GM19372 (cell line): ENCODE measurements around the gene LAMTOR1.

ENCODE experiments used
- ATAC-seq: cut with Tn5 transposase; IDR thresholded peaks from one replicate; pipeline ENCODE4 v1.9.1; 2021; ENCODE audit warnings: mild to moderate bottlenecking, low read depth, moderate library complexity; ENCODE audit not compliant: unreplicated experiment

Gene LAMTOR1

GRCh38 chr11:72120930-72121329, 17.8 kb upstream of the LAMTOR1 start:
- no peak for ATAC-seq

DNA sequence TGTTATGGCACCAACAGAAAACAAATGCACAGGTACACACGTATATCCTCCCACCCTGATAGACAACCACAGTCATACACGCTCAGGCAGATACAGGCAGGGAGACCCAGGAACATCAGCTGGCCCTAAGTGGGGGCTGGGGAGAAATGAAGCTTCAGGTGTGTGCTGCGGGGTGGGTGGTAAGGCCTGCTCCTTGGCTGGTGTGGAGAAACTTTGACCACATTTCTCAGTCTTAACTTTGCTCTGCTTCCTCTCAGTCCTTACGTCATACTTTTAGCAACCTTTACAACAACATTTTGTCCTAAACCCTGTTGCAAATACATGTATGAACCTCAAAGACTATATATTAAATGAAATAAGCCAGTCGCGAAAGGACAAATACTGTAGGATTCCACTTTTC, 16.1 kb upstream of the LAMTOR1 start:
- no peak for ATAC-seq

DNA sequence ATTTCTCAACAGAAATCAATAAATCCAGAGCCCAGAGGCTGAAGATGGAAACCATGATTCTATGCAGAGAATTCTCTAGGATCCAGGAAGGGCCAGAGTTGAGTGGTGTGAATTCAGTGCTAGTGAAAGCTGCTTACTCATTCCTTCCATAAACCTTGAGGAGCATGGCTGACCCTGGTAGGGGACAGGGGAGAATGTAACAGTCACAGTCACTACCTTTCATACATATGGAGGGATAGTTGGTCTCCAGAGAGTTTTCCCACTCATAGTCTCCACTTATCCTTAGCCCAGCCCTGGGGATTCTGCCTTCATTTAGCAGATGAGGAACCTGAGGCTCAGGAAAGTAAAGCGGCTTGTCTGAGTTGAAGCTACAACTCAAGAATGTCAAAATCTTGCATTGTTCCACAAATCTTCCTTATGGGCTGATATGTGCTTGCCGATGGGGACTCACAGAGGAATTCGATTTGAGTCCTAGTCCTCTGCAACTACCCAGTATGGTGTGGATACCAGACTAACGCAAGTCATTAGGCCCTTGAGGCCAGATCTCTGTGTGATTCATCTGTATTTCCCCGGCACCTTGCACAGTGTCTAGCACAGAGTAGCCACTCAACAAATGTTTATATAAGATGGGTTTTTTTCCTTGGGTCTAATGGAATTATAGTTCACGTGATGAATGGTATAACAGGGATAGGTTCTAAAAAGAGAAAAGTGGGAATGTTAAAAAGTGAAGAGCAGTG, 13.1 kb upstream of the LAMTOR1 start:
- no peak for ATAC-seq

GRCh38 chr11:72114570-72114969, 11.5 kb upstream of the LAMTOR1 start:
- no peak for ATAC-seq

DNA sequence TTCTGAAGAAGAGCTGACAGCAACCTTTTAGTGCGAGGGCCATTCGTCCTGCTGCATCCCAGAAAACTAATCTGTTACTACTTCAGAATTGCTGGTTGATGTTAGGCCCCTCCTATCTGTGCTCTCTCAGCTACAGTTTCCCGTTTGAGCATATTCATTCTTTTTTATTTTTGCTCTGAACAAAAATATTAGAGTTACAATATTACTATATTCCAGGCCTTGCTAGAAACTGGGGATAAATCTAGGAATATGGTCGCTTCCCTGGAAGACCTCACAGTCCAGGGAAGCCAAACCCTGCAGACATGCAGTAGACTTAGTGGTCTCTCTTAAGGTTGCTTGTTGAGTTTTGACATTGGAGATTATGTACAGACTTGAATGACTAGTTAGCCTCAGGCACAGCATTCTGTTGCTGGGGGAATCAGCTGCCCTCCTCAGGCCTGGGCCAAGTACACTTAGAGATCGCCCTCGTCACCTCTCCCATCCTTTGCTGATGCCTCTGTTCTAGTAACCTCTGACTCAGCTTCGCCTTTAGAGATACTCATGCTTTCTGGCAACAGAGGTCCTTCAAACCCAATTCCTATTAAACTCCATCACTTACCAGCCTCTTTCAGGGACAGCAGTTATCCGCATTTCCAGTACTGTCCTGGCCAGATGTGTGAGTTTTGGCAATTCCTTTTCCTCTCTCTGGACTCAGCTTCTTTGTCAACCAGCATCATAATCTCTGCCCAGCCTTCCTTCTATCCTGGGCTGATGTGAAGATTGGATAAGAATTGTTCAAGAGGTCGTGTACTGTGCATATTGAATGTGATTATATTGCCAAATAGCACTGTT, 10.1 kb upstream of the LAMTOR1 start:
- no peak for ATAC-seq

DNA sequence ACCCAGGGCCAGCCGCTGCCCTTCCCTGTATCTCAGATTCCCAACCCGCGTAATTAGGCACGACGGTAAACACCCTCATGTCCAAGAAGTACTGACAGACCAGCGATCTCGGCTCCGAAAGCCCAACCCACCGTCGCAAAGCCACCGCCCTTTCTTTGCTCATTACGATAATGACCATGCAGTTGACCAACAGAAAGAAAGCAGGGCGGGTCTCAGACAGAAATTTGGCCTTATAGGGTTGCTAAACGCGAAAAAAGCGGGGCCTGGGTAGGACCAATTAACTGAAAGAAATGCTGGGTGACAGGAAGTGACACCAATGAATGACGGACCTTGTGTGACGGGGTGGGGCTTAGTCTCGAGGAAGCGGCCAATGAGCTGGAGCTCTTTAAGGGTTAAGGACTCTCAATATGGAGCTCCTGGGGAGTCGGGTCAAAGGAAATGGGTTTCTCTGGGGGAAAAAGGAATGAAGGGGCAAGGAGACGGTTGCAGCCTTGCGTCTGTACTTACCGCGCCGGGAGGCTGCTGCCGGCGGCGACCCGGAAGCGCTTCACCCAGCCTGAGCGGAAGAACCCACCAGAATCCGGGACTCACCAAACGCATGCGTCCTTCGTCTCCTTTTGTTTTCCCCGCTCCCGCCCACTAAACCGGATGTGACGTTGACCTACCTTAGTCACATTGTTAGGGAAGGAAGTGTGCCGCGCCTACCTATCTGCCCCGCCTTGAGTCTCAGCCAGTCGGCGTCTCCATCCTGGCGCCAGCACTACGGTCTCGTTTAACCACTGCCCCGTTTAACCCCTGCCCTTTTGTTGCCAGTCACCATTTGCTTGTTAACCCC, 9.3 kb upstream of the LAMTOR1 start, which contains the start of gene ANAPC15:
TSS of gene ANAPC15 (minus strand) at position 553 of the 835 bp plus-strand sequence. CDS start 1,419 bp downstream, outside the sequence.
- ATAC-seq: peak; percentile 92

- peak; percentile 1 for ATAC-seq
These were observed 8.4 kb upstream of the LAMTOR1 start for GRCh38 chr11:72111300-72112142.

- ATAC-seq: no peak
These were observed 2.8 kb upstream of the LAMTOR1 start, which contains the start of gene TOMT for GRCh38 chr11:72105888-72106287. Gene TOMT (plus strand): TSS chr11:72105924. CDS start chr11:72105952, 28 bp downstream.

DNA sequence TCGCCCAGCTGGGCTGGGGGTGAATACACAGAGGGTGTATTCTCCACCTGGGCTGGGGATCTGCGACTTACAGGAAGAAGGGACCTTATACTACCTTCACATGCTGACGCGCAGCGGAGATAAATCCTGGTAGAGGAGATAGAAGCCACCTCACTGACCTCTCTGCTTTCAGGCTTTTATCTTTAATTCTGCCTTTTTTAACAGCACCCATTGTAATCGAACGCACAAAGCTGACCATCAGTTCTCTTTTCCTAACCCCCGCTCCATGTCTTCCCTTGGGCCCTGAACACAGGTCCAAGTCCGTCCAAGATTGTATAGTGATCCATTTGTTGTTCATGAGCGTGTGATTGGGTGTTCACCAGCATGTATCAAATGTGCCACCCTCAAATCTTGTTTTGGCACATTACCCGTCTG, 664 bp upstream of the LAMTOR1 start:
- ATAC-seq: no peak

DNA sequence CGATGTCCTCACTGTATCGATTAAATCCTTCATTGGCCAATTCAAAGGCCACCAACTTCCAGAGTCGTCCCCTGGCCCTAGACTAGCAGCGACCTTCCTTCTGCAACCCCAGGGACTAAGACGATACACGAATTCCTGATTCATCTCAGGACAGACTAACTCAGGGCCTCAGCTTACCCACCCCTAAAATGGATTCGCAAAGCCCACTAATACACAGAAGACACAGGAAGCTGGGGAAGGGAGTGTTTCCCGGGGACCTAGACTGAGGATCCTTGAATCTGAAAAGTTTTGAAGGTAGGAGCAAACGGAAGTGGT, 509 bp downstream of the LAMTOR1 start:
- no peak for ATAC-seq

DNA sequence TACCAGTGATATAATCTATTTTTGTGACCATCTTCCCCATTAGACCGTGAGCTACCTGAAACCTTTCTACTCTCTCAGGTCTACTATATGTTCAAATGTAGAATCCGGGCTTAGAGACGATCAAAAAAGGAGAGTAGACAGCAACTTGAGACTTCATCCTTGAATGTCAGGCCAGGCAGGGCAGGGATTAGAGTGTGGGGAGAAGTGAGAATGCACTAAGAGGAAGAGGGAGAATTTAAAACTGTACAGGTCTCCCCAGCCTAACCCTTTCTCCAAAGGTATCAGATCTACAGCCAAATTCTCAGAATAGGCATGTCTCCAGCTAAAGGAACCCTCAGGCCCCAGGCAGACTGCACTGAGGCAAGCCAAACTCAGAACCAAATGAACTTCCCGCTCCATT, 935 bp downstream of the LAMTOR1 start:
- no peak for ATAC-seq

GRCh38 chr11:72100462-72100861, 2.6 kb downstream of the LAMTOR1 start:
- no peak for ATAC-seq

GRCh38 chr11:72100009-72100408, 3.1 kb downstream of the LAMTOR1 start:
- ATAC-seq: no peak

DNA sequence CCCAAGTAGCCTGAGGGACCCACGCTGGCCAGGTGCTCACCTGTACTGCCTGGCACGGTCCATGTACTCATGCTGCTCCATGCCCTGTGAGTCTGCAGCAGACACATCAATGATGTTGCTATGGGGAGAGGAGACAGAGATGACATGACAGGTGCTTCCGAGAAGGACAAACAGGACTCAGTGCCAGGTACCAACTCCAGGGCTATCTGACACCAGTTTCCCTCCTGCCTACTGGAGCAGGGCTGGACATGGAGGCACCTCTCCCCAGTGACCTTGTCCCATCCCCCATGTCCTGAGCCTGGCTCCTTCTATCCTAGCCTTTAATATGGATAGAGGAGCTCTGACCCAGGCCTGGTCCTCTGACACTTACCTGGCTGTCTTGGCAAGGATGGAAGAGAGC, 4.4 kb downstream of the LAMTOR1 start:
- ATAC-seq: no peak

- no peak for ATAC-seq
These were observed 11.8 kb downstream of the LAMTOR1 start for GRCh38 chr11:72091292-72091691.

DNA sequence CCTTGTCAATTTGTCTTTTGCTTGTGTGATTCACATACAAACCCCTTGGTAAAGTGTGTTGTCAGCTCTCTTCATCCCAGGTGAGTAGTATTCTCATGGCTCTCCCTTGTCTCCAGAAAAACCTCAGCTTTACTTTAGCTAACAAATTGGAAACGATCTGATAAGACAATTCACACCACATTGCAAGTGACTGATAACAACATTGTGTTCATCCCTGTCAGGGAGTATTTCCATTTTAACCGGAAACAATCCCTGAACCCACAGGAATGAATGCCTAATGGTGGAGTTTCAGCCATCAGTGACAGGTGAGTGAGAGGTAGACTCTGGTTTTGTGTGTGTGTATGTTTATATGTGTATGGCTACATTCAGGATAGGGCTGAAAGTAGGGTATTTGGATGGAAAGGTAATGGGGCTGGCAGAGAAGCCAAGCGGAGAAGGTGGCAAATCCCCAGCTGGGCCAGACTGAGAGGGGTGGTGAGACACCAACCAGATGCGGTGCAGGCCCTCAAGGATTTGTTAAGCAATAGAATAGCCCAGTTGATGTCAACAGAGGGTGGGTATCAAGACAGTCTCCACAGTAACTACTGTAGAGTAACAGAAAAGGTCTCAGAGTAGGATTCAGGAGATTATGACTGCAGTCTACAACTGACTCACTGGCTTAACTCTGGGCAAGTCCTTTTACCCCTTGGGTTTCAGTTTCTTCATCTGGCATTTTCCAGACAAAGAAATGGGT, 14.9 kb downstream of the LAMTOR1 start:
- ATAC-seq: no peak

DNA sequence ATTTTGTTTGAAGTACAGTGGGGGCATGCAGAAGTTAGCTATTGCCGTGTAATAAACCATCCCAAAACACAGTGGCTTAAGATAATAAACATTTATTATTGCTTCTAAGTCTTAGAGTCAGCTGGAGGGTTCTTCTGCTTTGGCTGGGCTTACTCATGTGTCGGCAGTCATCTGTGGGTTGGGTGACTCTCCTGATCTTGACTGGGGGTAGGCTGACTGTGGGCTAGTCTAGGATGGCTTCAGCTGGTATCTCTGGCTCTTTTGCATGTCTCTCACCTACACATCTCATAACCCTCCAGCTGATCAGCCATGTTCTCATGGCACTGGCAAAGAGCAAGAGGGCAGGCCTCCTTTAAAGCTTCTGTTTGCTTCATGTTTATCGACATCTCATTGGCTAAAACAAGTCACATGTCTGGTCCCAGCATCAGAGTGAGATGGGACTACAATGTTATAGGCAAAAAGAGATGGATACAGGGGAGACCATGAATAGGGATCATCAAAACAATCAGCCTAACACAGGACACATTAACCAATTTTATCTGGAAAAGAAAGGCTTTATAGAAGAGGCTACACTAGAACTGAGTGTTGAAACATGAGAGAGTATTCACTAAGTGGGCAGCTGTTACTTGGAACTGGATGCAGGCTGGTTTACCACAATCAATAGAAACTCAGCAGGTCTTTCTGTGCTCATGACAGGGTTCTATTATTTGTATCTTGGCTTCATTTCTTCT, 17.3 kb downstream of the LAMTOR1 start:
- no peak for ATAC-seq

DNA sequence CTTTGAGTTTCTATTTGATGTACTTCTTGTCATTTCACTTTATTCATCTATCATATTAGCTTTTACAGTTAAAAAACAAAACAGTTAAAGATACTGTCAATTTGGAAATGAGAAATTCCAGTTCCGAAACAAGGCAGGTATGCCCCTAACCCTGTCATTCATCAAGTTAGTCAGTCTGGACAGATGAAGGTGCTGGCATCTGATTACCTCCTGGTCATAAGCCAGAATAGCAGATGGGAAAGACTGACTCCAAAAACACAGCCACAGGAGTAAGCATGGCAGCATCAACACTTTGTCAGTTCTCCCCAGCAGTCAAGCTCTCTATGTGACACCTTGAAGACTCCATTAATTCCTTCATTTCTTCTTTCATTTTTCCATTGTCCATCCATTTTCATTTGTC, 18.1 kb downstream of the LAMTOR1 start:
- ATAC-seq: no peak

DNA sequence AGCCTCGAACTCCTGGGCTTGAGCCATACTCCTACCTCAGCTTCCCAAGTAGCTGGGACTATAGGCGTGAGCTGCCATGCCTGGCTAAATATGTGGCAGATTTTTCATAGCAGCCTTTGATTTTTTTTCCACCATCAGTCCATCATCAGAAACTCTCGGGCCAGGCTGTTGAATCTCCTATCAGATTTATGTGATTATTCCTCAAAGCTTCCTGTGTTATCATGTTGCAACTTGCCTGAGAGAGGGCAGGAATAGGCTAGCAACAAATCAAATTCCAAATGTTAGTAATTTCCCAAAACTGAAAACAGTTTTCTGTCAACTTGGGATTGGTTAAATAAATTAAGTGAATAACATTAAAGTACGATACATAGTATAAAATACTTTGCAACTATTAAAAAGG, 19.0 kb downstream of the LAMTOR1 start:
- ATAC-seq: no peak
